Measurements from ENCODE around the gene TOP2A. TPM values are rescaled to one million over a fixed set of nuclear protein-coding genes. Genes with fewer than 3 reads are reported as not detected.

TOP2A gene
- total RNA-seq, 4 donors from 2014 or later: 0.75 to 8.5 (median 3.7) TPM

GRCh38 chr17:40443988-40444899, 26.5 kb upstream of the TOP2A start:
- no peak for TF ChIP-seq CTCF (IDR thresholded peaks at IDR 0.05; ENCODE audit: low read depth)

- TF ChIP-seq CTCF (IDR thresholded peaks at IDR 0.05; ENCODE audit: low read depth): no peak
Observed at GRCh38 chr17:40443196-40443987, 25.7 kb upstream of the TOP2A start, which contains the start of gene IGFBP4. Gene IGFBP4, plus strand, starts transcription at chr17:40443450. Its CDS starts 286 bp downstream, at chr17:40443736.

GRCh38 chr17:40442392-40443195, 24.9 kb upstream of the TOP2A start:
- TF ChIP-seq CTCF (IDR thresholded peaks at IDR 0.05; ENCODE audit: low read depth): no peak

- TF ChIP-seq CTCF (IDR thresholded peaks at IDR 0.05; ENCODE audit: low read depth): no peak
Observed at GRCh38 chr17:40440166-40440565, 22.5 kb upstream of the TOP2A start.

- no peak for TF ChIP-seq CTCF (IDR thresholded peaks at IDR 0.05; ENCODE audit: low read depth)
Observed at GRCh38 chr17:40437095-40437732, 19.5 kb upstream of the TOP2A start.

- no peak for TF ChIP-seq CTCF (IDR thresholded peaks at IDR 0.05; ENCODE audit: low read depth)
Observed at GRCh38 chr17:40436636-40437035, 18.9 kb upstream of the TOP2A start.
